Bronchial epithelial cell (primary cell): Measurements from ENCODE around the gene PTPRO. TPM values are rescaled to one million over a fixed set of nuclear protein-coding genes. Genes with fewer than 3 reads are reported as not detected.

Source experiments
- DNase-seq: peaks from one replicate; pipeline ENCODE4 v3.0.0-alpha.2; 2010; ENCODE audit warnings: low read depth
- FAIRE-seq: peaks from 2 replicates; lab custom pipeline; 2011; peaks lifted over from hg19 to GRCh38; lab: Jason Lieb, UNC
- H3K27me3 ChIP-seq: 2 replicates; pipeline ENCODE4 v1.5.1; 2011; ENCODE audit warnings: low read length; ENCODE audit not compliant: control insufficient read depth, insufficient read depth
- H3K36me3 ChIP-seq: 2 replicates; pipeline ENCODE4 v1.5.1; 2011; ENCODE audit warnings: low read length; ENCODE audit not compliant: control insufficient read depth, insufficient read depth
- H3K4me3 ChIP-seq: 2 replicates; pipeline ENCODE4 v1.5.1; 2011; ENCODE audit warnings: mild to moderate bottlenecking, low read depth, low read length, control low read depth
- CTCF ChIP-seq: IDR thresholded peaks from 2 replicates; pipeline ENCODE4 v1.5.1; 2011; ENCODE audit warnings: mild to moderate bottlenecking, moderate library complexity, low read length, control low read depth, inconsistent platforms; ENCODE audit not compliant: insufficient read depth, severe bottlenecking
- total RNA-seq: library from RNA; depleted of rRNA; stranded (reverse); fragments of >200 nt; gene quantifications from 2 replicates; pipeline ENCODE4 v1.2.1, GENCODE V29; 2014

PTPRO gene
- total RNA-seq, 1 donor from 2014 or later: under 0.01 TPM

- DNase-seq (no peak), FAIRE-seq (no peak)
- no peak for TF ChIP-seq CTCF
- H3K27me3 ChIP-seq: peaks cover 4% of the 10 kb centered on the region
- no peaks in the 10 kb centered on the region for H3K36me3 ChIP-seq
- H3K4me3 ChIP-seq: no peak overlapping the region
These were observed 166.2 kb downstream of the PTPRO start for GRCh38 chr12:15488481-15488880.

- H3K4me3 ChIP-seq: no peak overlapping the region
- TF ChIP-seq CTCF: no peak
- H3K27me3 ChIP-seq: no peaks in the 10 kb centered on the region
- no peak for FAIRE-seq
- no peaks in the 10 kb centered on the region for H3K36me3 ChIP-seq
- DNase-seq: no peak
These were observed 172.2 kb downstream of the PTPRO start for GRCh38 chr12:15494329-15495046.

- H3K36me3 ChIP-seq: no peaks in the 10 kb centered on the region
- no peaks in the 10 kb centered on the region for H3K27me3 ChIP-seq
- DNase-seq: no peak
- H3K4me3 ChIP-seq: no peak overlapping the region
- no peak for TF ChIP-seq CTCF
- FAIRE-seq: no peak
These were observed 173.4 kb downstream of the PTPRO start for GRCh38 chr12:15495746-15496145.

GRCh38 chr12:15496738-15497137 lies 174.4 kb downstream of the PTPRO start:
- no peaks in the 10 kb centered on the region for H3K27me3 ChIP-seq
- DNase-seq: no peak
- no peak for TF ChIP-seq CTCF
- no peaks in the 10 kb centered on the region for H3K36me3 ChIP-seq
- H3K4me3 ChIP-seq: no peak overlapping the region
- no peak for FAIRE-seq

GRCh38 chr12:15497671-15498292 lies 175.5 kb downstream of the PTPRO start:
- H3K27me3 ChIP-seq: no peaks in the 10 kb centered on the region
- TF ChIP-seq CTCF: no peak
- H3K36me3 ChIP-seq: no peaks in the 10 kb centered on the region
- no peak for FAIRE-seq
- H3K4me3 ChIP-seq: no peak overlapping the region
- no peak for DNase-seq
